GM21786 (cell line): ENCODE results near the gene EXOG.
A peak's percentile ranks its signal among the peaks of the same experiment; 100 is the strongest.

Source experiments
- ATAC-seq: cut with Tn5 transposase; IDR thresholded peaks from one replicate; pipeline ENCODE4 v1.9.1; 2021; ENCODE audit not compliant: unreplicated experiment

EXOG gene

GRCh38 chr3:38507120-38507519, 11.0 kb downstream of the EXOG start:
- ATAC-seq, result peak; percentile 100

GRCh38 chr3:38509732-38510131, 13.6 kb downstream of the EXOG start:
- ATAC-seq, result no peak

- no peak for ATAC-seq
Observed at GRCh38 chr3:38510631-38511030, 14.5 kb downstream of the EXOG start.

- ATAC-seq, result no peak
Observed at GRCh38 chr3:38511546-38511945, 15.4 kb downstream of the EXOG start.

- ATAC-seq, result no peak
Observed at GRCh38 chr3:38515367-38515766, 19.2 kb downstream of the EXOG start.

- no peak for ATAC-seq
Observed at GRCh38 chr3:38516669-38517068, 20.5 kb downstream of the EXOG start.

GRCh38 chr3:38519000-38519399, 22.9 kb downstream of the EXOG start:
- no peak for ATAC-seq

- ATAC-seq, result no peak
Observed at GRCh38 chr3:38519651-38520050, 23.5 kb downstream of the EXOG start.

GRCh38 chr3:38521391-38521987, 25.3 kb downstream of the EXOG start:
- ATAC-seq, result peak; percentile 53

- no peak for ATAC-seq
Observed at GRCh38 chr3:38522002-38522401, 25.9 kb downstream of the EXOG start.

GRCh38 chr3:38524141-38524739, 28.1 kb downstream of the EXOG start:
- no peak for ATAC-seq

- no peak for ATAC-seq
Observed at GRCh38 chr3:38526792-38527191, 30.7 kb downstream of the EXOG start.

- ATAC-seq, result no peak
Observed at GRCh38 chr3:38528457-38528856, 32.3 kb downstream of the EXOG start.

- no peak for ATAC-seq
Observed at GRCh38 chr3:38532529-38532928, 36.4 kb downstream of the EXOG start.

- no peak for ATAC-seq
Observed at GRCh38 chr3:38533285-38533976, 37.3 kb downstream of the EXOG start.

- ATAC-seq, result no peak
Observed at GRCh38 chr3:38534180-38534579, 38.0 kb downstream of the EXOG start.

GRCh38 chr3:38534604-38535003, 38.5 kb downstream of the EXOG start:
- ATAC-seq, result no peak

GRCh38 chr3:38536671-38537070, 40.5 kb downstream of the EXOG start:
- no peak for ATAC-seq

- no peak for ATAC-seq
Observed at GRCh38 chr3:38538773-38539353, 42.7 kb downstream of the EXOG start.

- no peak for ATAC-seq
Observed at GRCh38 chr3:38541806-38542205, 45.7 kb downstream of the EXOG start.

- no peak for ATAC-seq
Observed at GRCh38 chr3:38542401-38543298, 46.5 kb downstream of the EXOG start.
